H1 (cell line): ENCODE data around the gene SUMF2. TPM values are rescaled to one million over a fixed set of nuclear protein-coding genes. Genes with fewer than 3 reads are reported as not detected.
A peak's percentile ranks its signal among the peaks of the same experiment; 100 is the strongest.

Source experiments
- CEBPB ChIP-seq: IDR thresholded peaks from 2 replicates; pipeline ENCODE4 v1.6.1; 2012; ENCODE audit warnings: low read depth, low read length
- CHD2 ChIP-seq: IDR thresholded peaks from 2 replicates; pipeline ENCODE4 v1.6.1; 2012; ENCODE audit warnings: low read length, improper control_type of control experiment
- GTF2F1 ChIP-seq: IDR thresholded peaks from 2 replicates; pipeline ENCODE4 v1.6.1; 2012; ENCODE audit warnings: low read depth, low read length, improper control_type of control experiment, borderline replicate concordance
- JUN ChIP-seq: IDR thresholded peaks from 2 replicates; pipeline ENCODE4 v1.6.1; 2011; ENCODE audit warnings: low read depth, mild to moderate bottlenecking, improper control_type of control experiment, low read length
- JUND ChIP-seq: IDR thresholded peaks from 2 replicates; pipeline ENCODE4 v1.6.1; 2011; ENCODE audit warnings: mild to moderate bottlenecking, improper control_type of control experiment, low read length
- PHF8 ChIP-seq: fragments of 200-600 bp; sonication (generic); conservative IDR thresholded peaks from 2 replicates; pipeline ENCODE4 v1.7.1; 2012; ENCODE audit warnings: low read depth, mild to moderate bottlenecking, inconsistent platforms, low read length, moderate library complexity
- POLR2A ChIP-seq, 2 experiments: IDR thresholded peaks; 1 replicate in 1 of 2; 2 replicates in 1 of 2; pipeline ENCODE4 v1.6.1; 2011; ENCODE audit warnings: low read depth in 2 of 2, low read length in 2 of 2, mild to moderate bottlenecking in 2 of 2; ENCODE audit errors: control extremely low read depth in 1 of 2
- RAD21 ChIP-seq, 2 experiments: IDR thresholded peaks in 1 of 2; conservative IDR thresholded peaks in 1 of 2; 2 replicates each; pipeline ENCODE4 v1.6.1; 2011; ENCODE audit warnings: low read depth in 2 of 2, low read length in 2 of 2, improper control_type of control experiment in 1 of 2, inconsistent platforms in 1 of 2, mild to moderate bottlenecking in 1 of 2, moderate library complexity in 1 of 2
- SIN3A ChIP-seq, 2 experiments: IDR thresholded peaks in 1 of 2; conservative IDR thresholded peaks in 1 of 2; 2 replicates each; pipeline ENCODE4 v1.6.1; 2011 to 2012; ENCODE audit warnings: low read length in 2 of 2, improper control_type of control experiment in 1 of 2, low read depth in 1 of 2, mild to moderate bottlenecking in 1 of 2
- polyA plus RNA-seq, 7 experiments: library from polyadenylated mRNA; depleted of rRNA in 3 of 7; stranded (reverse) in 5 of 7; unstranded in 2 of 7; fragments of >200 nt in 5 of 7; fragments of 200-250 nt in 2 of 7; gene quantifications; 1 replicate in 5 of 7; 2 replicates in 1 of 7; 4 replicates in 1 of 7; pipeline versions ENCODE4 v1.2.1 to v1.2.3, GENCODE V29; 2011 to 2013; ENCODE audit warnings: missing spikeins in 2 of 7, mixed read lengths in 2 of 7
- total RNA-seq: library from RNA; stranded (reverse); fragmentation: NEBNext Ultra II Directional; extraction: Animal tissue kit (Norgen Biotek cat#: 25700); gene quantifications from 2 replicates; pipeline ENCODE4 v1.2.1, GENCODE V29; 2021

The SUMF2 gene
- total and polyA plus RNA-seq, 2 of the 8 experiments (the other 6 are each of a cell fraction or from before 2014, with no cell fraction given): 39.8 to 59.2 TPM

GRCh38 chr7:56092789-56093531 lies 28.9 kb downstream of the SUMF2 start, which contains the start of gene PHKG1 (continued):
- TF ChIP-seq RAD21 (IDR thresholded peaks at IDR 0.05 in 1 of 2, conservative IDR thresholded peaks at IDR 0.05 in 1 of 2; ENCODE audit: low read depth in 2 of 2, low read length in 2 of 2) (peak; percentile 55 to 65), CHD2 (no peak), SIN3A (conservative IDR thresholded peaks at IDR 0.05 in 1 of 2, IDR thresholded peaks at IDR 0.05 in 1 of 2; ENCODE audit: low read depth in 1 of 2, low read length in 2 of 2) (no peak), POLR2A (IDR thresholded peaks at IDR 0.05; ENCODE audit: control extremely low read depth in 1 of 2, low read depth in 2 of 2, low read length in 2 of 2) (0 out of 3 replicates have a peak, but pooled peaks of 1 of the 2 experiments have one; percentile 17), JUN (no peak), GTF2F1 (no peak), CEBPB (no peak), PHF8 (no peak), JUND (no peak)
